AG04450 (cell line): ENCODE data around the gene TMEM184A. TPM values are rescaled to one million over a fixed set of nuclear protein-coding genes. Genes with fewer than 3 reads are reported as not detected.
"Not testable (repeated sequence)": the region's sequence is repeated elsewhere in the genome, so short reads cannot be mapped to it uniquely, and the experiment has no call there.

ENCODE experiments used
- CTCF ChIA-PET: fragments of 300-600, 350-600 bp; formaldehyde crosslinking; extraction: SDS; loops from one replicate; lab custom pipeline; 2022; ENCODE audit warnings: antibody characterized with exemption, inconsistent platforms; lab: Charles Lee
- POLR2A ChIA-PET: fragments of 350-600 bp; formaldehyde crosslinking; extraction: SDS; loops from one replicate; lab custom pipeline; 2021; ENCODE audit warnings: antibody characterized with exemption, inconsistent platforms; lab: Yijun Ruan, JAX
- DNase-seq: peaks from one replicate; pipeline ENCODE4 v3.0.0-alpha.2; 2011; ENCODE audit warnings: low read depth, low spot score
- H3K27ac ChIP-seq: one replicate; pipeline ENCODE4 v1.5.1; 2012; ENCODE audit warnings: low read depth, low read length, control low read depth
- H3K27me3 ChIP-seq: one replicate; pipeline ENCODE4 v1.6.0; 2012; ENCODE audit warnings: low read length; ENCODE audit not compliant: control insufficient read depth, insufficient read depth
- H3K4me3 ChIP-seq: 2 replicates; pipeline ENCODE4 v1.5.1; 2011; ENCODE audit warnings: mild to moderate bottlenecking, low read depth, low read length, control low read depth
- H3K9me3 ChIP-seq: 2 replicates; pipeline ENCODE4 v1.5.1; 2012; ENCODE audit warnings: low read length; ENCODE audit not compliant: control insufficient read depth, insufficient read depth
- polyA plus RNA-seq: library from polyadenylated mRNA; depleted of rRNA; stranded (reverse); fragments of >200 nt; gene quantifications from 2 replicates; pipeline ENCODE4 v1.2.3, GENCODE V29; 2011
- TF ChIP-seq, protein P1 (sequence below): IDR thresholded peaks from 2 replicates; pipeline ENCODE4 v1.5.1; 2011; ENCODE audit warnings: low read depth, low read length, control low read depth, inconsistent platforms

The TMEM184A gene
- polyA plus RNA-seq, 1 experiment = 0.56 TPM

DNA sequence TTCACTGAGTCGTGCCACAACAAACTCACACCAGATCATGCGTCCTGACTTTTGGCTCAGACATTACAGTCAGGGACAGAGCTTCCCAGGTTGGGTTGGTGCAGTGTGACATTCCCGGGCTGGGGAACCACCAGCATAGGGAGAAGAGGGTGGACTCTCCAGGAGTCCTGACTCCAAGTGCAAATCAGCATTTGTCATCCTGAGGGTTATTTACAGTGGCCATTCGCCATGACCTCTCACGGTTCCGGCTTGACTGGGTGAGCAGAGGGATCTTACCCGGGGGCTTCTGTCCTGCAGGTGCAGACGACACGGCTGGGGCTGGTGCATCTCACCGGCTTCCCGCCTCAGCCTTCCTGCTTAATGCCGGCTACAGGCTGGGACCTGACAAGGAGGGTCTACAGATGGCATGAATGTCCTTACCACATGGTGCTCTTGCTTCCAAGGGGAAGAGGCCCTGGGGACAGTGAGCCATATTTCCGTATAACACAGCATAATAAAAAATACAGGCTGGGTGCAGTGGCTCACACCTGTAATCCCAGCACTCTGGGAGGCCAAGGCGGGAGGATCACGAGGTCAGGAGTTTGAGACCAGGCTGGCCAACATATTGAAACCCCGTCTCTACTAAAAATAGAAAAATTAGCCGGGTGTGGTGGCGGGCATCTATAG, 39.3 kb downstream of the TMEM184A start:
- Histone ChIP-seq H3K4me3 (no peak overlapping the region), H3K27ac (no peak overlapping the region), H3K9me3 (peaks cover 24% of the 10 kb centered on the region), H3K27me3 (no peaks in the 10 kb centered on the region)
- ChIA-PET POLR2A (no interaction called here), CTCF (no interaction called here)
- TF ChIP-seq, protein P1, sequence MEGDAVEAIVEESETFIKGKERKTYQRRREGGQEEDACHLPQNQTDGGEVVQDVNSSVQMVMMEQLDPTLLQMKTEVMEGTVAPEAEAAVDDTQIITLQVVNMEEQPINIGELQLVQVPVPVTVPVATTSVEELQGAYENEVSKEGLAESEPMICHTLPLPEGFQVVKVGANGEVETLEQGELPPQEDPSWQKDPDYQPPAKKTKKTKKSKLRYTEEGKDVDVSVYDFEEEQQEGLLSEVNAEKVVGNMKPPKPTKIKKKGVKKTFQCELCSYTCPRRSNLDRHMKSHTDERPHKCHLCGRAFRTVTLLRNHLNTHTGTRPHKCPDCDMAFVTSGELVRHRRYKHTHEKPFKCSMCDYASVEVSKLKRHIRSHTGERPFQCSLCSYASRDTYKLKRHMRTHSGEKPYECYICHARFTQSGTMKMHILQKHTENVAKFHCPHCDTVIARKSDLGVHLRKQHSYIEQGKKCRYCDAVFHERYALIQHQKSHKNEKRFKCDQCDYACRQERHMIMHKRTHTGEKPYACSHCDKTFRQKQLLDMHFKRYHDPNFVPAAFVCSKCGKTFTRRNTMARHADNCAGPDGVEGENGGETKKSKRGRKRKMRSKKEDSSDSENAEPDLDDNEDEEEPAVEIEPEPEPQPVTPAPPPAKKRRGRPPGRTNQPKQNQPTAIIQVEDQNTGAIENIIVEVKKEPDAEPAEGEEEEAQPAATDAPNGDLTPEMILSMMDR = no peak
- no peak for DNase-seq

DNA sequence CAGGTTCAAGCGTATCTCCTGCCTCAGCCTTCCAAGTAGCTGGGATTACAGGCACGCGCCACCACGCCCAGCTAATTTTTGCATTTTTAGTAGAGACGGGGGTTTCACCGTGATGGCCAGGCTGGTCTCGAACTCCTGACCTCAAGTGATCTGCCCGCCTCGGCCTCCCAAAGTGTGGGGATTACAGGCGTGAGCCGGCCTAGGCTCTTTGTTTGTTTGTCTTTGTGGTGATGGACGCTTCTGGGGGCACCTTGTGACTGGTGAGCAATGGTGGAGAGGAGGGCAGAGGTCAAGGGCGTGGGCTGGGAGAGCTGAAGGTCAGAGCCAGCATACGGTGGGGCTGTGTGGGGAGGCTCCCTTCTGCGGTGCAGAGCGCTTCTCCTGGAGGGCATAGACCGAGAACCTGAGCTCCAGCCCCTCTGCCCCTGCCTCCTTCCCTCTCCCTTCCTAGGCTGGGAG, 40.5 kb downstream of the TMEM184A start:
- H3K4me3 ChIP-seq, POLR2A ChIA-PET, H3K27ac ChIP-seq, DNase-seq, H3K27me3 ChIP-seq: not testable (repeated sequence)
- CTCF ChIA-PET = interaction anchor here (1.0 kb wide), 1 partner anchor 41 kb away, joined by 3 read pairs; no protein-coding TSS in a partner anchor
- peaks cover 22% of the 10 kb centered on the region for H3K9me3 ChIP-seq

DNA sequence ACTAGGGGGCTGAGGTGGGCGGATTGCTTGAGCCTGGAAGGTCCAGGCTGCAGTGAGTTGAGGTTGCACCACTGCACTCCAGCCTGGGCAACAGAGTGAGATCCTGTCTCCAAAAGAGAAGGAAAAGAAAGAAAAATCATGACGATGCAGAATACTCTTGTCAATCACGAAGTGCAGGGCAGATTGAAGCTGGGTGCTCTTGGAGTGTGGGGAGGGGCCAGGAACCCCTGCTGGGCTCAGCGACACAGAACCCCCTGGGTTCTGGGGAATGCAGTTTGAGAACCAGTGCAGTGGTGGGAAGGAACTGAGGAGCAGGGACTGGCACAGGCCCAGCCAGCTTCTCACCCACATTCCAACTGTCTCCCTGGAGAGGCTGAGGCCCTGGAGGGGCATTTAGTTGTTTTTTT, 41.0 kb downstream of the TMEM184A start:
- CTCF ChIA-PET = interaction anchor here (1.3 kb wide), 1 partner anchor 41 kb away, joined by 8 read pairs; no protein-coding TSS in a partner anchor
- DNase-seq = no peak
- POLR2A ChIA-PET = no interaction called here

DNA sequence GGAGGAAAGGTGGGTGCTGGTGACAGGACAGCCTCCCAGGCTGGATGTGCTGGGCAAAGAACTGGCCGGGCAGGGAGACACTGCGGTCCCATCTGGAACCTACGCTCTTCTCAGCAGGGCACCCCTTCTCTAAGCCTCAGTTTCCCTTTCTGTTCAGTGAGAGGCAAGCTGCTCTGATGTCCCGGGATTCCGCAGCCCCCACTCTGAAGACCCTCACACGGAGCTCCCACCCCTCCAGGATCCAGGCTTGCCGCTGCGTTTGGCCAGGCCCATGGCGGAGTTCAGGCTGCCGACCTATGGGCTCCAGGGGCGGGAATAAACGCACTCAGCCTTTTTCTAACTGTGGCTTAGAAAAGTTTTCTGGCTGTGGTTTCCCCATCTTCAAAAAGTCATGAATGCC, 41.6 kb downstream of the TMEM184A start:
- CTCF ChIA-PET = interaction anchor here (1.3 kb wide), 1 partner anchor 40 kb away, joined by 8 read pairs; no protein-coding TSS in a partner anchor
- Histone ChIP-seq H3K4me3 (no peak overlapping the region), H3K9me3 (peaks cover 11% of the 10 kb centered on the region), H3K27ac (no peak overlapping the region), H3K27me3 (no peaks in the 10 kb centered on the region)
- POLR2A ChIA-PET = no interaction called here
- TF ChIP-seq, protein P1 = no peak
- no peak for DNase-seq

More for the DNA sequence above, 41.0 kb downstream of the TMEM184A start:
- no peak overlapping the region for H3K4me3 ChIP-seq
- peaks cover 16% of the 10 kb centered on the region for H3K9me3 ChIP-seq
- TF ChIP-seq, protein P1 = no peak
- no peak overlapping the region for H3K27ac ChIP-seq
- H3K27me3 ChIP-seq = no peaks in the 10 kb centered on the region

GRCh38 chr7:1513657-1514095, 42.3 kb downstream of the TMEM184A start:
- CTCF ChIA-PET = interaction anchor here (1.3 kb wide), 1 partner anchor 9 kb away, joined by 3 read pairs; no protein-coding TSS in a partner anchor
- DNase-seq = no peak
- TF ChIP-seq, protein P1 = no peak
- POLR2A ChIA-PET = interaction anchor here (0.8 kb wide), 1 partner anchor 24 kb away, joined by 3 read pairs; no protein-coding TSS in a partner anchor
- H3K27me3 ChIP-seq = no peaks in the 10 kb centered on the region
- H3K9me3 ChIP-seq = peaks cover 7% of the 10 kb centered on the region
- no peak overlapping the region for H3K27ac ChIP-seq
- H3K4me3 ChIP-seq = no peak overlapping the region
